T-helper 1 cell treated with Interleukin-12 subunit alpha and Interleukin-12 subunit beta and Interleukin-4 antibody, amounts not matched to agents 30 μg/mL and 1 μg/mL, for 36 hours (primary cell): Measurements from ENCODE around the gene SASH3.

Experiments used
- H3K27ac Mint-ChIP-seq: one replicate; pipeline ENCODE4 v1.8.0; 2021; ENCODE audit warnings: mild to moderate bottlenecking, mixed read lengths
- H3K27me3 Mint-ChIP-seq: one replicate; pipeline ENCODE4 v1.8.0; 2021; ENCODE audit warnings: low read depth, mixed read lengths
- H3K36me3 Mint-ChIP-seq: one replicate; pipeline ENCODE4 v1.8.0; 2021; ENCODE audit warnings: low read depth, mixed read lengths
- H3K4me1 Mint-ChIP-seq: one replicate; pipeline ENCODE4 v1.8.0; 2021; ENCODE audit warnings: low read depth, mixed read lengths
- H3K4me3 Mint-ChIP-seq: one replicate; pipeline ENCODE4 v1.8.0; 2021; ENCODE audit warnings: mild to moderate bottlenecking, moderate library complexity, mixed read lengths
- H3K9me3 Mint-ChIP-seq: one replicate; pipeline ENCODE4 v1.8.0; 2021; ENCODE audit warnings: mixed read lengths

Gene SASH3

DNA sequence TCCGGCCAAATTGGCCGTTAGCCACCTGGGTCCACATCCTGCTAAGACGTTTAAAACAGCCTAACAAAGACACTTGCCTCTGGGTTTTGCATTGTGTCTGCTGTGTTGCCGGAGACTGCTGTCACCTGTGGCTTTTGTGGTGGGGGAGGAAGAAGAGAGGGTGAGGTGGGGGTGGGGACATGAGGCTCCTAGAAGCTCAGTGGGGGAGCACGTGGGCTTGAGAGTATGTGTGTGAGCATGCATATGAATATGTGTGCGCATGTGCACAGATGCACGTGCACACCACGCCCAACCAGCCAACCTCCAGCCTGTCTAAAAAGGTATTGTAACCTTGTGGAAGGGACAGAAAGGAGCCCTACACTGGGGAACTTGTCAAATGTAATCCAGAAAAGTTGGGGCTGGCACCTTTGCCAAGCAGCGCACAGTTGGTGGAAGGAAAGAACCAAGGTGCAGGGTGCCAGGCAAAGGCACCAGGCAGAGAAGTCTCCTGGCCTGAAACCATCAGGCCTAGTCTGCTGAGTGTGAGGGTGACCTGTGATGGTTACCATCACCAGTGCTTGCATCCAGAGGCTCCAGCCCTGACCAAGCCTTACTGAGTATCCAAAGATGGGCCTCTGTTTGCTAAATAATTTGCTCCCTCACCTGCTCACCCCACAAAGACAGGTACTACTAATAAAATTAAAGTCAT, 10.1 kb upstream of the SASH3 start:
- no peaks in the 10 kb centered on the region for H3K36me3 Mint-ChIP-seq
- no peaks in the 10 kb centered on the region for H3K27me3 Mint-ChIP-seq
- H3K27ac Mint-ChIP-seq, result peak overlapping the region; percentile 91
- peaks cover 53% of the 10 kb centered on the region for H3K4me1 Mint-ChIP-seq
- peak overlapping the region; percentile 61 for H3K4me3 Mint-ChIP-seq
- no peaks in the 10 kb centered on the region for H3K9me3 Mint-ChIP-seq

DNA sequence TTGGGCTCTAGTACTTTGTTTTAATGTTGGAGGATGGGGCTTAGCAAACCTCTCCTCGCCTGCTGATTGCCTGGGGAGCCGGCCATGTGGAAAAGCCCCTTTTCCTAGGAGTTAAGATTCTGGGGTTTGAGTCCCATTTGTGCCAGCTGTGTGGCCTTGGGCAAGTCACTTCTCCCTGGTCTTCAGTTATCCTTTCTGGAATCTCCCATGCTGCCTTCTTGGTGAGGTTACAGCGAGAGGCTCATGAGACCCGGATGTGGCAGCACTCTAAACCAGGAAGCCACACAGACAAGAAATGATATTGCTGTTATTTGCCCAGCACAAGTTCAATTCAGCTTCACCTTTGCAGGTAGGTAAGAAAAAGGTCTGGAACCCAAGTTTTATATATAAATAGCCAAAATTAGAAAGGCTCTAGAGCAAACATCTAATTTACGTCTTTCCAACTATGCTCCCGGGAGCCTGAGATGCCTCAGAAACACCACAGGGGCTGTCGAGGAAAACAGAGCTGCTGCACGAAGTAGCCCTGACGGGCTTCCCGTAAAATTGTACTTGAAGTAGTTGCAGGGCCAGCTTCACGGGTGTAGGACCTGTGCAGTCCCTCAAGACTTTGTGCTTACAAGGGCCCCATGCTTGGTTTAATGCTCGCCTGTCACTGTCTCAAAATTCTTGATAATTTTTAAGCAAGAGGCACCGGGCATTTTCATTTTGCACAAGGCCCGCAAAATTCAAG, 8.3 kb upstream of the SASH3 start:
- Mint-ChIP-seq H3K4me3 (peak overlapping the region; percentile 31), H3K27ac (peak overlapping the region; percentile 90)

DNA sequence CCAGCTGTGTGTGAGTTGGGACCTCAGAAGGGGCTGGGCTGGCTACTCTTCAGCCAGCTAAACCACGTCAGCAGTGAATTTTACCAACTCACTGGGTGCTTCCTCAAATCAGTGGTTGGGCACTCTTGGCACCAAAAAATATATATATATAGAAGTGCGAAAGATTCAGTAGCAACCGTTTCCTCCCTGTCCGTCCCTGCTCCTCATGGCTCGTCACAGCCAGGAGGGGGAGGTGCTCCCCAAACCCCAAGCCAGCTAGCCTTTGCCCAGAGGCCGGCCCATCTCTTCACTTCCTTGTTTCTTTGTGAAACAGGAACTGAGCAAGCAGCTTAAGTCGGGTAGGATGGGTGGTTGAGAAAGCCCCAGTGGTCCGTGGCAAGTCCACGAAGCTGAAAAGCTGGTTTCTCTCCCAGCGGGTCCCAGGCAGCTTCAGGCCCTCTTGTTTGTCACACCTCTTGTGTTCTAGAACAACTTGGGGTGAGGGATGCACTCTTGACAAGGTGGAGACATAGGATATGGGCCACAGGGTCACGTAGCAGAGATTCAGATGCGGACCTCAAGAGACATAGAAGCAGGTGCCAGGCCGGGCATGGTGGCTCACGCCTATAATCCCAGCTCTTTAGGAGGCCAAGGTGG, 6.8 kb upstream of the SASH3 start:
- peaks cover 57% of the 10 kb centered on the region for H3K4me1 Mint-ChIP-seq
- H3K27ac Mint-ChIP-seq, result peak overlapping the region; percentile 97
- peaks cover 2% of the 10 kb centered on the region for H3K36me3 Mint-ChIP-seq
- H3K9me3 Mint-ChIP-seq, result no peaks in the 10 kb centered on the region
- peak overlapping the region; percentile 36 for H3K4me3 Mint-ChIP-seq
- H3K27me3 Mint-ChIP-seq, result no peaks in the 10 kb centered on the region

More for the DNA sequence above, 8.3 kb upstream of the SASH3 start:
- no peaks in the 10 kb centered on the region for H3K27me3 Mint-ChIP-seq
- peaks cover 58% of the 10 kb centered on the region for H3K4me1 Mint-ChIP-seq
- no peaks in the 10 kb centered on the region for H3K9me3 Mint-ChIP-seq
- H3K36me3 Mint-ChIP-seq, result peaks cover 2% of the 10 kb centered on the region

DNA sequence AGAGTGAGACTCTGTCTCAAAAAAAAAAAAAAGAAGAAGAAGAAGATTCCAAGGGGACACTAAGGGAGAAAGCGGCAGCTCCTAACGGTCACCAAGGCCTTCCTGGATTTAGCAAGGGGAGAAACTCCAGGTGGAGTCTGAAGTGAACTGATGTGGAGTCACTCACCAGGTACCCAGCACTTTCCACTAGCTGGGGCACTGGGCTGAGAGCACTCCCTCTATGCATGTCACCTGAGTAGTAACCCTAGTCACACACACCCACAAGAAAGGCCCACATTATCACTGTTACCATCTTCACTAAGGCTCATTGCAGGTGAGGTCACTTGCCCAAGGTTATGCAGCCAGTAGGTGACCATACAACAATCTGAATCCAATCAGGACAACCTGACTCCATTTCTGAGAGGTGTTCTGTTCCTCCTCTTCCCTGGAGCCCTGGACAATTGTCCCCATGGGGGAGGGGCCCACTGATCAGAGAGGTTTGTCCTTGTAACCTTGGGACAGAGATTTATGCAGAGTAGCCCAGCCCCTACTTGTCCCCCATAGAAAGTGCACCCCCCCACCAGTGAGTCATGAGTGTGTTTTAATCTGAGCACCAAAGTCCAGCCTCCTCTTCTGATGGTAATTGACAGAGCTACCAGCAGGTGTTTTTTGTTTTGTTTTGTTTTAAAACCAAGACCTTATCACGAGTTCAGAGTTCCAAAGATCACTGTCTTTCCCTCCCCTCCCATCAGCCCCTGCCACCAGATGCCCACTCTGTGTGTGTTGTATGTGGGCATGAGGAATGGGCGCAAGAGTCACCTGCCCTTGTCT, 5.9 kb upstream of the SASH3 start:
- Mint-ChIP-seq H3K27me3 (no peaks in the 10 kb centered on the region), H3K4me1 (peaks cover 55% of the 10 kb centered on the region), H3K4me3 (no peak overlapping the region), H3K36me3 (peaks cover 2% of the 10 kb centered on the region), H3K27ac (peak overlapping the region; percentile 97), H3K9me3 (no peaks in the 10 kb centered on the region)

DNA sequence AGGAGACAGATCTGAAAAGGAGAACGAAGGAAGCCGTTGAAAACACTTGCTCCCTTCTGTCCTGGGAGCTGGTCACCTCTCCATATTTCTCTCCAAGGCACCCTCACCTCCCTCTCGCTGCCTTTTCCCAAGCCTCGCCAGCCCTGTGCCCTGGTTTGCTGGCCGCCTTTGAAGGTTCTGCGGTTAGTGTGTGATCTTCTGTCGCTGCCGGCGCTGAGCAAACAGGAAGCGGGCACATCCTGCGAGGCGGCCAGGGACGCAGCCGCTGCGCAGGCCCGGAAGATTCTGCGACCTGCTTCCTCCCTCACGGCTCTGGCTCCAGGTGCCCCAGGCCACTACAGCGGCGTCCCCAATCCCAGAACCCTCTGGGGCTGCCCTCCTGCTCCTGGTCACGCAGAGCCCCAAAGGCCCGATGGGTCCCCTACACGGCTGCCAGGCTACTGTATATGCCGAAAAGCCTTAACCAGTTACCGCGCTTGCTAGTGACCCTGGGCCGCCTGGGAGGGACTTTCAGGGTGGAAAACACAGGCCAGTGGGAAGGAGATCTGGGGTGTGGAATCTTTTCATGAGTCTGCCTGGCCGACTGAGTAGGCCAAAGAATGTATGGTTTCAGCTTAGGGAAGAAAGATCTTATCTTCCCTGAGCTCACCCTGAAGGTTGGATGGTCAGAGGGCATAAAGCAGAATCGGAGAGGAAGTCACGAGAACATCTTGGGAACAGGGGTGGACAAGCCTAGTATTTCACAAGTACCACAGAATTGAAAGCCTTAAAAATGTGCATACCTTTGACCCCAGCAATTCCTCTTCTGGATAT, 2.3 kb upstream of the SASH3 start:
- Mint-ChIP-seq H3K4me3 (peak overlapping the region; percentile 81), H3K9me3 (no peaks in the 10 kb centered on the region), H3K36me3 (peaks cover 29% of the 10 kb centered on the region), H3K4me1 (peaks cover 40% of the 10 kb centered on the region), H3K27me3 (no peaks in the 10 kb centered on the region), H3K27ac (peak overlapping the region; percentile 93)

DNA sequence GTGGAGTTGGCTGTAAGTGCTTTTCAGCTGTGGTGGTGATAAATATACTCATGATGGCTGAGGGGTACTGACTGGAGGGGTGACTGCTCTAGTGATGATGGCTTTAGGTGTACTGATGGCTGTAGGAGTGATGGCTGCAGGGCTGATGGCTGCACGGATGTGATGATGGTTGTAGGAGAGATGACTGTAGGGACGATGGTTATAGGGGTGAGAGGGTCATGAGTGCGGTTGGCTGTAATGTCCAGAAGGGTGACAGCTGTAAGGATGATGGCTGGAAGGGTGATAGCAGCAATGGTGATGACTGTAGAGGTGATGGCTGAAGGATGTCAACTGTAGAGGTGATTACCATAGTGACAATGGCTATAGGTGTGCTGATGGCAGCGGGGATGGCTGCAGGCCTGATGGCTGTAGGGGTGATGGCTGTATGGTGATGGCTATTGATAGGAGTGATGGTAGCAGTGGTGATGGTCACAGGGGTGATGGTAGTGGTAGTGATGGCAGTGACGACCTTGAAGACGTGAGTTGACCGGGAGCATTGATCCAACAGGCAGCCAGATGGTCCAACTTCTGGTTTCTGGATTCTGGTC, 570 bp upstream of the SASH3 start:
- Mint-ChIP-seq H3K9me3 (no peaks in the 10 kb centered on the region), H3K4me1 (peaks cover 48% of the 10 kb centered on the region), H3K27ac (peak overlapping the region; percentile 93), H3K4me3 (peak overlapping the region; percentile 93), H3K27me3 (no peaks in the 10 kb centered on the region), H3K36me3 (peaks cover 47% of the 10 kb centered on the region)

DNA sequence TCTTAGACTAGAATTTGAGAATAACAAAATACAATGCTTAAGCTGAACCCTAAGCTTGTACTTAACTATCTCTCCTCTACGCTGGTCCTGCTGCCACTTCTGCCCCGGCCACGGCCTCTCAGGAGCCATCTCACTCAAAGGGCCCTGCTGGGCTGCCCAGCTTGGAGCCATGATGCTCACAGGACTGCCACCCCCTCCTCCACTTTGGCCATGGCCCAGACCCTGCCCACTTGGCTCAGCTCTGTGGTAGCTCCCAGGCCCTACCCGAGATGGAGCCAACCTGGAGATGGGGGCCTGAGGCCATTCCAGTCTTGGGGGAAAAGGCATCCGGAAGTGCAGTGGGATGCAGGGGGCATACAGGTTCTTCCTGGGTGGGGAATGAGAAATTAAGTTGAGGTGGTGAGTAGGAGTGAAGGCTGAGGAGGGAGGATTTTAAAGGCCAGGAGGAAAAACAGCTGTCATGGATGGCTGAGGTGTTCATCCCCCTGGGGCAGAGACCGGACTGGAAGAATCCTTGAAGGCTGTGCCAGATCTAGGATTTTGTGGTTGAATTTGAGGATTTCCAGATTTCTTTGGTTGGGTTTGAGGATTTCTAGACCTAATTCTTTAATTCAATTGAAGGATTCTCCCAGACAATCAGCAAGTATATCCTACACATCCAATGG, 824 bp downstream of the SASH3 start:
- Mint-ChIP-seq H3K4me3 (peak overlapping the region; percentile 93), H3K4me1 (peaks cover 46% of the 10 kb centered on the region), H3K27ac (peak overlapping the region; percentile 88), H3K36me3 (peaks cover 56% of the 10 kb centered on the region), H3K27me3 (no peaks in the 10 kb centered on the region), H3K9me3 (no peaks in the 10 kb centered on the region)

DNA sequence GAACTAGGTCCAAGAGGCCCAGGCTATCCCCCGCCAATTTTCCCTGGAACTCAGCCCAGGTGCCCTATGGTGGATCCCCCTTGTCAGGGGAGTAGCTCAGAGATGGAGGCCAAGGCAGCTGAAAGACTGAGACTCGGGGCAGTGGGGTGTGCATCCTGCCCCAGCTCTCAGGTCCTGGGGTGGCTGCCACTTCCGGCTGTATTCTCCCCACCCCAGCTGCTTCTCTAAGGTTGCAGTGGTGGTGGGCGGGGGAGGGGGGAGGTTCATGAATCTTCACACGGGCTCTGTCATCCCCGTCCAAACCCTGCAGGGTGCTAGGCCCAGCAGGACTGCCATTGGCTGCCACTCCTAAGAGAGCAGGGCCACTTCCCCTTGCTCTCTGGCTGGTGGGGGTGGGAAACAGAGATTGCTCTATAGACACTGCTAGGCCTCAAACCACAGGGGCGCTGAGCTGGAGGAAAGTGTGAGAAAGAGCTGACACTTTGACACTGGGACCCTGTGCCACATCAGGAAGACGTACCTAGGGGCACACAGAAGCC, 1.5 kb downstream of the SASH3 start:
- Mint-ChIP-seq H3K27me3 (no peaks in the 10 kb centered on the region), H3K4me1 (peaks cover 52% of the 10 kb centered on the region), H3K36me3 (peaks cover 60% of the 10 kb centered on the region), H3K27ac (peak overlapping the region; percentile 88), H3K9me3 (no peaks in the 10 kb centered on the region), H3K4me3 (peak overlapping the region; percentile 93)

DNA sequence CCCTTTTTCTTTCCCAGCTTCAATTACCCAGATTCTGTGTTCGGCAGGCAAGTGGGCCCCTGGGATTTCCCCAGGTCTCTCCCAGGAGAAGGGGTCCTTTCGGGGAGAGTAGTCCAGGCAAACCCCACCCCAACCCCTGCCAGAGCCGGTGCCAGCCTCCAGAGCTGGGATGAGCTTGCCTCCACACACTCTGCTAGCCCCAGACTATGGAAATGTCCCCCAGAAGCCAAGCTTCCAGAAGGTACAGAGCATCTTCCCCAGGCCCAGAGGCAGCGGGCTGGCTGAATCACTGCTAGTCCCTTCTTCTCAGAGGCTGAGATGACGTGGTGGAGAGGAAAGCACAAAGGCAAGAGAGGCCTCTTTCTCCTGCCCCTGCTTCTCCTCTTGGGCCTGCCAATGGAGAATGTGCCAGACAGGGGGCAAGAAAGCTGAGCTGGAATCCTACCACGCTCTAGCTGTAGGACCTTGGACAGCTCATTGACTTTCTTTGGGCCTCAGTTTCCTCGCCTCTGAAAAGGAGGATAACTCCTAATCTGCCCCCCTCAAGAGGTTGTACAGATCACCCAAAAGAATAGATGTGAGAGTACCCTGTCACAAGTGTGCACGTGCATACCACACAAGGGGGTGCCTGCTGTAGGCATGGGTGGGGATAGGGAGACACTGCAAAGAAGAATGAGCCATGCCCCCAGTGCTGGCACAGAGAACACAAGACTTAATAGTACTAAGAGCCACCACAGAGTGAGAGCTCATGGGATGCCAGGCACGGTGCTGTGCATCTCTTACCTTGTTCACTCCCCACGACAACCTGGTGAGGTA, 2.1 kb downstream of the SASH3 start:
- Mint-ChIP-seq H3K27ac (peak overlapping the region; percentile 88), H3K4me3 (peak overlapping the region; percentile 93), H3K9me3 (no peaks in the 10 kb centered on the region), H3K27me3 (no peaks in the 10 kb centered on the region), H3K4me1 (peaks cover 51% of the 10 kb centered on the region), H3K36me3 (peaks cover 64% of the 10 kb centered on the region)

DNA sequence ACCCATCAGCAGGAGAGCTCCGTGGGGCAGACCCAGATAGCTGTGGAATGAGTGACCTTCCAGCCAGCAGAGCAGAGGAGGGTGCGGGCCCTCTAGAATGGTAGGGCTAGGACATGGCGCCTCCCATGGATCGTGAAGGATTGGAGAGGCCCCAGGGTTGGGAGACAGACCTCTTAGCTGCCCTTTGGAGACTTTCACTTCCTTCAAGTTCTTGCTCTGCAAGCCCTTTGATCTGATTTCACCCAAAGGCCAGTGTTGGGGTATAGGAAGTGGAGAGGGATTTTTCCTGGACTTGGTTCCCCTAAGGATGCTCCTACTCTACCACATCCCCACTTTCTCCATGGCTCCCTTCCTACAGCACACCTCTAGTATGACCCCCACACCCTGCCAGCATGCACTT, 3.0 kb downstream of the SASH3 start:
- no peaks in the 10 kb centered on the region for H3K9me3 Mint-ChIP-seq
- H3K36me3 Mint-ChIP-seq, result peaks cover 72% of the 10 kb centered on the region
- no peaks in the 10 kb centered on the region for H3K27me3 Mint-ChIP-seq
- H3K27ac Mint-ChIP-seq, result peak overlapping the region; percentile 73
- peaks cover 53% of the 10 kb centered on the region for H3K4me1 Mint-ChIP-seq
- H3K4me3 Mint-ChIP-seq, result peak overlapping the region; percentile 93

DNA sequence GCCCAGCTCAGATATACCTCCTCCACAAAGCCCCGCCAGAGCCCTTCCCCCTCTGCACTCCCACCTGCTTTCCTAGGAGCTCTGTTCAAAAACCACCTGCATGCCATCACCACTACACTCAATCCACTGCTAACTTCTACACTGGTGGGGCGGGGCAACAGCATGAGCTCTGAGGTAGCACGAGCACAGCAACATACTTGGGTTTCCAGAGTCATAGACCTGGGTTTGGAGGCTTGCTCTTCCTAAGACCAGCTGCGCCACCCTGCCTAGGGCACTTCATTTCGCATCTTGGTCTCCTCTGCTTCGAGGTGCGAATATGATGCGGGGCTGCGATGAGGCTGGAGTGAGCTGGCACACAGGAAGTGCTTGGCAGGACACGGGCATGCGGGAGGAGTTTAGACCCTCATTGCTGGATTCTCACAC, 3.6 kb downstream of the SASH3 start:
- Mint-ChIP-seq H3K4me3 (peak overlapping the region; percentile 93), H3K9me3 (no peaks in the 10 kb centered on the region), H3K27me3 (no peaks in the 10 kb centered on the region), H3K36me3 (peaks cover 72% of the 10 kb centered on the region), H3K27ac (peak overlapping the region; percentile 73), H3K4me1 (peaks cover 52% of the 10 kb centered on the region)

DNA sequence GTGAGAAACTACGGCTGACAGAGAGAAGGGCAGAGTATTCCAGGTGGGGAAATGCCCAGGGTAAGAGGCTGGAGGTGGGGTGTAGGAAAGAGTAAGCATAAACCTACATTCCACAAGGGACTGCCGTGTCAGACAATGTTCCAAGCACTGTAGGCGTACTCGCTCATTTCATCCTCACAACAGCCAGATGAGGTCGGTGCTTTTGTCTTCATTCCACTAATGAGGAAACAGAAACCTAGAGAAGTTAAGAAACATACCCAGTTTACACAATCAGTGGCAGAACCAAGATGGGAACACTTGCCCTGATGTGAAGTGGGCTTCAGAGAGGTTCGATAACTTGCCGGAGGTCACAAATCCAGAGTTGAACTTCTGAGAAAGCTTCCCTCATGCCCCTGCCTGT, 4.6 kb downstream of the SASH3 start:
- H3K27ac Mint-ChIP-seq, result peak overlapping the region; percentile 73
- peaks cover 44% of the 10 kb centered on the region for H3K4me1 Mint-ChIP-seq
- H3K36me3 Mint-ChIP-seq, result peaks cover 71% of the 10 kb centered on the region
- H3K9me3 Mint-ChIP-seq, result no peaks in the 10 kb centered on the region
- no peaks in the 10 kb centered on the region for H3K27me3 Mint-ChIP-seq
- H3K4me3 Mint-ChIP-seq, result peak overlapping the region; percentile 93
